HCT116 (cell line): ENCODE data around the gene TAF6. TPM values are rescaled to one million over a fixed set of nuclear protein-coding genes. Genes with fewer than 3 reads are reported as not detected.

ENCODE experiments used
- ATAC-seq: fragments of 200-7000 bp; cut with Tn5 transposase; 2 replicates; pipeline ENCODE4 v1.9.1; 2020; ENCODE audit warnings: mild to moderate bottlenecking, moderate library complexity
- BruUV-seq: library from RNA; stranded (reverse); fragments of 400-500 nt; replicated peaks from 2 replicates; lab custom pipeline; 2021; lab: Mats Ljungman, UMichigan
- CTCF ChIA-PET: fragments of 300-600 bp; sonication (Branson Sonifier 250); formaldehyde crosslinking; loops from one replicate; lab custom pipeline; 2021; ENCODE audit warnings: antibody characterized with exemption; lab: Charles Lee
- POLR2A ChIA-PET: fragments of 300-600, 350-600 bp; sonication (Branson Sonifier 250); formaldehyde crosslinking; loops from one replicate; lab custom pipeline; 2021; ENCODE audit warnings: antibody characterized with exemption; lab: Charles Lee
- RAD21 ChIA-PET, 2 experiments: fragments of 300-600 bp; sonication (Branson Sonifier 250); formaldehyde crosslinking; loops; one replicate each; lab custom pipeline; 2023; ENCODE audit warnings: low total read pairs in 2 of 2; ENCODE audit not compliant: uncharacterized antibody in 2 of 2, unreplicated experiment in 2 of 2, low non-redundant PET in 1 of 2; lab: Charles Lee
- DNase-seq: peaks from one replicate; pipeline ENCODE4 v3.0.0-alpha.2; 2010; ENCODE audit warnings: low read depth, low spot score
- H2AFZ ChIP-seq: fragments of 200-600 bp; shearing (Covaris generic), sonication (generic); 2 replicates; pipeline ENCODE4 v1.6.1; 2017; ENCODE audit warnings: low read depth, mixed run types, mixed read lengths, antibody characterized with exemption, low read length; ENCODE audit not compliant: poor library complexity, severe bottlenecking
- H3K27ac ChIP-seq: 2 replicates; pipeline ENCODE4 v1.5.1; 2012; ENCODE audit warnings: low read depth, low read length
- H3K27me3 ChIP-seq: fragments of 200-600 bp; sonication (generic); 2 replicates; pipeline ENCODE4 v1.6.1; 2016; ENCODE audit warnings: mixed run types, low read length, mixed read lengths; ENCODE audit not compliant: insufficient read depth
- H3K36me3 ChIP-seq, 2 experiments: fragments of 200-500 bp in 1 of 2; fragments of 200-600 bp in 1 of 2; sonication (Bioruptor generic) in 1 of 2; sonication (generic) in 1 of 2; 2 replicates each; pipeline versions ENCODE4 v1.5.1 to v1.6.1; 2014 to 2016; ENCODE audit warnings: low read length in 2 of 2, inconsistent platforms in 1 of 2, mixed read lengths in 1 of 2, mixed run types in 1 of 2; ENCODE audit not compliant: insufficient read depth in 2 of 2, control insufficient read depth in 1 of 2
- H3K4me1 ChIP-seq, 2 experiments: fragments of 200-600 bp in 1 of 2; sonication (generic) in 1 of 2; 2 replicates each; pipeline versions ENCODE4 v1.5.1 to v1.6.1; 2012 to 2017; ENCODE audit warnings: low read length in 2 of 2, inconsistent platforms in 1 of 2, mild to moderate bottlenecking in 1 of 2, mixed read lengths in 1 of 2, mixed run types in 1 of 2, moderate library complexity in 1 of 2; ENCODE audit not compliant: insufficient read depth in 2 of 2, control insufficient read depth in 1 of 2
- H3K4me2 ChIP-seq: fragments of 200-600 bp; sonication (generic); 2 replicates; pipeline ENCODE4 v1.6.1; 2017; ENCODE audit warnings: mixed run types, low read length, mixed read lengths
- H3K4me3 ChIP-seq, 2 experiments: fragments of 200-600 bp in 1 of 2; sonication (generic) in 1 of 2; replicated peaks in 1 of 2; 2 replicates each; pipeline ENCODE4 v1.5.1; 2011 to 2016; ENCODE audit warnings: low read length in 2 of 2, control low read depth in 1 of 2, low read depth in 1 of 2, mild to moderate bottlenecking in 1 of 2, mixed read lengths in 1 of 2, mixed run types in 1 of 2
- H3K79me2 ChIP-seq: fragments of 200-600 bp; sonication (generic); 2 replicates; pipeline ENCODE4 v1.6.1; 2017; ENCODE audit warnings: mild to moderate bottlenecking, mixed run types, low read length, moderate library complexity, mixed read lengths; ENCODE audit not compliant: insufficient read depth
- H3K9ac ChIP-seq: fragments of 200-600 bp; sonication (generic); 2 replicates; pipeline ENCODE4 v1.6.1; 2016; ENCODE audit warnings: low read length, mixed read lengths
- H3K9me2 ChIP-seq: fragments of 200-600 bp; sonication (generic), shearing (Covaris generic); 2 replicates; pipeline ENCODE4 v1.6.1; 2017; ENCODE audit warnings: mixed run types, mild to moderate bottlenecking, moderate library complexity; ENCODE audit not compliant: insufficient read depth
- H3K9me3 ChIP-seq, 2 experiments: fragments of 200-500 bp in 1 of 2; fragments of 200-600 bp in 1 of 2; sonication (Bioruptor generic) in 1 of 2; sonication (generic) in 1 of 2; 2 replicates each; pipeline ENCODE4 v1.6.1; 2014 to 2017; ENCODE audit warnings: low read length in 2 of 2, mixed read lengths in 2 of 2, inconsistent platforms in 1 of 2, low read depth in 1 of 2, mild to moderate bottlenecking in 1 of 2, mixed run types in 1 of 2, moderate library complexity in 1 of 2; ENCODE audit not compliant: control insufficient read depth in 1 of 2, insufficient read depth in 1 of 2
- H4K20me1 ChIP-seq: fragments of 200-600 bp; sonication (generic), shearing (Covaris generic); 2 replicates; pipeline ENCODE4 v1.6.1; 2017; ENCODE audit warnings: mixed run types, mild to moderate bottlenecking, moderate library complexity; ENCODE audit not compliant: insufficient read depth
- CBX3 ChIP-seq: IDR thresholded peaks from 2 replicates; pipeline ENCODE4 v1.6.1; 2012; ENCODE audit warnings: low read depth
- CEBPB ChIP-seq: IDR thresholded peaks from 2 replicates; pipeline ENCODE4 v1.6.1; 2012; ENCODE audit warnings: low read depth
- CTCF ChIP-seq, 3 experiments: fragments of 200-600 bp in 1 of 3; sonication (generic) in 1 of 3; IDR thresholded peaks in 2 of 3; conservative IDR thresholded peaks in 1 of 3; 2 replicates each; pipeline ENCODE4 v1.5.1; 2012 to 2017; ENCODE audit warnings: low read depth in 2 of 3, low read length in 2 of 3, antibody characterized with exemption in 1 of 3, borderline replicate concordance in 1 of 3, control low read depth in 1 of 3, mild to moderate bottlenecking in 1 of 3, mixed read lengths in 1 of 3, mixed run types in 1 of 3, moderate library complexity in 1 of 3; ENCODE audit not compliant: insufficient read depth in 1 of 3
- EGR1 ChIP-seq: IDR thresholded peaks from 2 replicates; pipeline ENCODE4 v1.6.1; 2012; ENCODE audit warnings: low read depth
- ELF1 ChIP-seq: IDR thresholded peaks from 2 replicates; pipeline ENCODE4 v1.6.1; 2012; ENCODE audit warnings: low read depth, borderline replicate concordance
- EZH2 ChIP-seq: fragments of 200-600 bp; sonication (generic); IDR thresholded peaks from 2 replicates; pipeline ENCODE4 v1.6.1; 2017; ENCODE audit warnings: antibody characterized with exemption, mixed run types
- FOSL1 ChIP-seq: IDR thresholded peaks from 2 replicates; pipeline ENCODE4 v1.6.1; 2012; ENCODE audit warnings: low read depth
- MAX ChIP-seq: IDR thresholded peaks from 2 replicates; pipeline ENCODE4 v1.6.1; 2012
- POLR2AphosphoS5 ChIP-seq: IDR thresholded peaks from 2 replicates; pipeline ENCODE4 v1.6.1; 2011; ENCODE audit warnings: mild to moderate bottlenecking, low read depth, low read length, moderate library complexity
- REST ChIP-seq: IDR thresholded peaks from 2 replicates; pipeline ENCODE4 v1.6.1; 2012; ENCODE audit warnings: low read depth
- SIN3A ChIP-seq: IDR thresholded peaks from 2 replicates; pipeline ENCODE4 v1.6.1; 2012; ENCODE audit warnings: low read depth
- SRF ChIP-seq: IDR thresholded peaks from 2 replicates; pipeline ENCODE4 v1.6.1; 2012; ENCODE audit warnings: low read depth
- TCF7L2 ChIP-seq: IDR thresholded peaks from 2 replicates; pipeline ENCODE4 v1.7.0; 2011; ENCODE audit warnings: borderline replicate concordance, inconsistent platforms; ENCODE audit not compliant: insufficient read depth, insufficient read length; ENCODE audit errors: extremely low read depth
- YY1 ChIP-seq: IDR thresholded peaks from 2 replicates; pipeline ENCODE4 v1.6.1; 2011; ENCODE audit warnings: low read length, low read depth, moderate library complexity, mild to moderate bottlenecking; ENCODE audit not compliant: insufficient replicate concordance; ENCODE audit errors: extremely low read depth
- ZBTB33 ChIP-seq: IDR thresholded peaks from 2 replicates; pipeline ENCODE4 v1.6.1; 2011; ENCODE audit warnings: mild to moderate bottlenecking, low read length, moderate library complexity; ENCODE audit not compliant: insufficient replicate concordance; ENCODE audit errors: extremely low read depth
- ZNF274 ChIP-seq: fragments of 200-500 bp; sonication (Bioruptor generic); IDR thresholded peaks from 2 replicates; pipeline ENCODE4 v1.6.1; 2014; ENCODE audit warnings: mild to moderate bottlenecking, low read depth, low read length, inconsistent platforms
- intact Hi-C: fragments of 100-400 bp; cut with micrococcal nuclease; formaldehyde crosslinking; loops from 2 replicates; pipeline ENCODE4 v1.10.0; 2022
- total RNA-seq: library from RNA; stranded (reverse); gene quantifications from one replicate; pipeline ENCODE4 v1.2.1, GENCODE V29; 2021; ENCODE audit not compliant: unreplicated experiment

TAF6 gene
- total RNA-seq, 1 experiment from 2014 or later, result 67.4 TPM

- Histone ChIP-seq H3K27me3 (no peaks in the 10 kb centered on the region), H3K36me3 (no peaks in the 10 kb centered on the region), H4K20me1 (no peaks in the 10 kb centered on the region), H3K27ac (peak overlapping the region; percentile 98), H2AFZ (no peak overlapping the region), H3K9me2 (no peaks in the 10 kb centered on the region), H3K79me2 (peaks cover 9% of the 10 kb centered on the region; the same call in 1 of the 2 replicates), H3K4me1 (peaks cover 37 to 54% of the 10 kb centered on the region in 2 experiments), H3K9ac (peak overlapping the region; percentile 98), H3K4me3 (peak overlapping the region; percentile 78 to 87), H3K9me3 (no peaks in the 10 kb centered on the region), H3K4me2 (peak overlapping the region; percentile 84)
- ATAC-seq (peak; percentile 35), DNase-seq (no peak)
- POLR2A ChIA-PET, result interaction anchor here (1.0 to 3.0 kb wide), 2 partner anchors 22 to 25 kb away, joined by 3 to 16 read pairs; partner anchors contain the start of genes AP4M1, LAMTOR4 and MCM7
- TF ChIP-seq YY1, result no peak
- TF ChIP-seq ZNF274, result no peak
- TF ChIP-seq CTCF (IDR thresholded peaks at IDR 0.05 in 2 of 3, conservative IDR thresholded peaks at IDR 0.05 in 1 of 3; ENCODE audit: borderline replicate concordance in 1 of 3, insufficient read depth in 1 of 3, low read depth in 2 of 3, low read length in 2 of 3), result no peak
- TF ChIP-seq MAX, result no peak
- TF ChIP-seq ELF1, result no peak
- TF ChIP-seq SRF, result no peak
- TF ChIP-seq EGR1, result no peak
- TF ChIP-seq CEBPB, result no peak
- TF ChIP-seq REST, result no peak
- TF ChIP-seq FOSL1, result no peak
- no peak for TF ChIP-seq ZBTB33
- TF ChIP-seq CBX3, result no peak
- TF ChIP-seq SIN3A, result no peak
- no peak for TF ChIP-seq TCF7L2
- TF ChIP-seq EZH2, result no peak
- no peak for TF ChIP-seq POLR2AphosphoS5
- CTCF ChIA-PET, result interaction anchor here (1.0 kb wide), 1 partner anchor 44 kb away, joined by 3 read pairs; no protein-coding TSS in a partner anchor
- intact Hi-C loops, result no loop called here
- RAD21 ChIA-PET, result no interaction called here
- TSS peak; percentile 80 for BruUV-seq
Measured at GRCh38 chr7:100126239-100126930, 7.2 kb upstream of the TAF6 start.
